Right renal pelvis (tissue), 4 donors: Measurements from ENCODE around the gene SEC61A2. TPM values are rescaled to one million over a fixed set of nuclear protein-coding genes. Genes with fewer than 3 reads are reported as not detected.
"Not testable (repeated sequence)": the region's sequence is repeated elsewhere in the genome, so short reads cannot be mapped to it uniquely, and the experiment has no call there.

Source experiments
- DNase-seq, 4 donors: peaks; one replicate each; pipeline ENCODE4 v3.0.0-alpha.2; 2013; ENCODE audit warnings: low read depth in 4 of 4, low spot score in 3 of 4, missing footprints in 1 of 4
- polyA plus RNA-seq, 4 donors: library from polyadenylated mRNA; unstranded; fragments of 120-200 nt; gene quantifications; one replicate each; pipeline ENCODE4 v1.2.1, GENCODE V29; 2013; ENCODE audit not compliant: insufficient read length in 4 of 4

SEC61A2 gene
- polyA plus RNA-seq, 4 donors: 11.0 to 17.2 (median 14.1) TPM

DNA sequence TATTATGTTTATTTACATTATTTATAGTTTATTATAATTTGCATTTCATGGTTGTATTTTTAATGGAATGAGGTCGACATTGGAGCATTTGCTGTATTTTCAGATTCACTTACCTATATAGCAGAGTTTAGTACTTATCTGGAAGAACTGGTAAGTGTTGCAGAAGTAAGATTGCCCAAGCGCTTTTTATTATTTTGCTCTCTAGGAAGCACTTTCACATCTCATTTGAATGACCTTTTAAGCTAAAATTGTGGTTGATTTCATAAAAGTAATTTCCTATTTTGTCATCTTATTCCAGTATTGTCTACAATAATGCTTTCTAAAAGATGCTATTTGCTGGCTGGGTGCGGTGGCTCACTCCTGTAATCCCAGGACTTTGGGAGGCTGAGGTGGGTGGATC lies 28.6 kb downstream of the SEC61A2 start:
- no peak for DNase-seq

DNA sequence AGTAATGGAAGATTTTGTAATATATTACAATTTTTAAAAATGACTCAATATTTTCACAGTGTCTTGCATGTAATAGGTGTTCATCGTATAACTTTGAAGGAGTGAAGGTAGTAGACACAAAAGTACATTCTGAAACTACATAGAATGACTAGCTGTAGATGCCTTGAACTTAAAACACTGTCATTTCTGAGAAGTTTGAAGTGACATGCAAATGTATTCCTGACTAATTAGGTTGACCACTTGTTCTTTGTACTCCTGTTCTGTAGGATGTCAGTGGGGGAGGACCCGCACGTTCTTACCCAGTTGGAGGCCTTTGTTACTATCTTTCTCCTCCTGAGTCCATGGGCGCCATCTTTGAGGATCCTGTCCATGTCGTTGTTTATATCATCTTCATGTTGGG lies 31.2 kb downstream of the SEC61A2 start:
- no peak for DNase-seq

DNA sequence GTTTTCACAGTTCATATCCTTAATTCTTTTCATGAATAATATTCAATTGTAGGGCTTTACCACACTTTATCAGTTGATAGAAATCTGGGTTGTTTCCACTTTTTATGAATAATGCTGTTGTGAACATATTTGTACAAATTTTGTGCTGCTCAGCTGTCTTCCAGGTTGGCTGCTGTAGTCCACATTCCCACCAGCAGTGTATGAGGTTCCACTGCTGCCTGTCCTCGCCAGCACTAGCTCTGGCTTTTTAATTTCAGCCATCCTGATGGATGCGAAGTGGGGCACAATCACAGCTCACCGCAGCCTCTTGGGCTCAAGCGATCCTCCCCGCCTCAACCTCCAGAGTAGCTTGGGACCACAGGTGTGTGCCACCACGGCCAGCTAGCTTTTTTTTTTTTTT lies 33.5 kb downstream of the SEC61A2 start:
- DNase-seq: no peak

DNA sequence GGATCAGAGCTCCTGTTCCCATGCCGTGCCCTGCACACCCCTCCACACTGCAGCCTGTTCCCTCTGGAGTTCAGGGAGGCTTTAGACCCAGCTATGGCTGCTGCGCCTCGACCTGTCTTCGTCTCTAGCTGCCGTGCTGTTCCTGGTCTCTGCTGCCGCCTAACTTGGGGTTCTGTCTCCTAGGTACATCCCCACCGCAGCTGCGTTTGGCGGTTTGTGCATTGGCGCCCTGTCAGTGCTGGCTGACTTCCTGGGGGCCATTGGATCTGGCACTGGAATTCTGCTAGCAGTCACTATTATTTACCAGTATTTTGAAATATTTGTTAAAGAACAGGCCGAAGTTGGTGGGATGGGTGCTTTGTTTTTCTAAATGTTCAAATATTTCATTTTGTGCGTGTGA lies 34.6 kb downstream of the SEC61A2 start:
- DNase-seq: no peak

DNA sequence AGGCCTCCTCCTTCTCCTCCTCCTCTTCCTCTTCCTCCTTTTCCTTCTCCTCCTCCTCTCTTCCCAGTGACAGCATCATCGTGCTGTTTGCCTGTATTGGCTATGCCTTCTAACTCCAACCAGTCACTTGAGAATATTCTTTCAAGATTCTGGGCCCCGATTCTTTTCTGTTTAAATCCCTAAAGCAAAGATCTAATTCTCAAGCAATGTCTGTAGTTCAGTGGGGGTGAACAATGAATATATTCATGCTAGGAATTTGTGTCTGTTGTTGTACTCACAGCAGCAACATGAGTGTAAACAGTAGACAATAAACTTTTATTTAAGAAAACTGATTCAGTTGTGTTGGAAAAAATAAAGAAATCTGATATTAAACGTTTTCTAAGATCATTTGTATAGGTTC lies 35.6 kb downstream of the SEC61A2 start:
- DNase-seq: no peak

DNA sequence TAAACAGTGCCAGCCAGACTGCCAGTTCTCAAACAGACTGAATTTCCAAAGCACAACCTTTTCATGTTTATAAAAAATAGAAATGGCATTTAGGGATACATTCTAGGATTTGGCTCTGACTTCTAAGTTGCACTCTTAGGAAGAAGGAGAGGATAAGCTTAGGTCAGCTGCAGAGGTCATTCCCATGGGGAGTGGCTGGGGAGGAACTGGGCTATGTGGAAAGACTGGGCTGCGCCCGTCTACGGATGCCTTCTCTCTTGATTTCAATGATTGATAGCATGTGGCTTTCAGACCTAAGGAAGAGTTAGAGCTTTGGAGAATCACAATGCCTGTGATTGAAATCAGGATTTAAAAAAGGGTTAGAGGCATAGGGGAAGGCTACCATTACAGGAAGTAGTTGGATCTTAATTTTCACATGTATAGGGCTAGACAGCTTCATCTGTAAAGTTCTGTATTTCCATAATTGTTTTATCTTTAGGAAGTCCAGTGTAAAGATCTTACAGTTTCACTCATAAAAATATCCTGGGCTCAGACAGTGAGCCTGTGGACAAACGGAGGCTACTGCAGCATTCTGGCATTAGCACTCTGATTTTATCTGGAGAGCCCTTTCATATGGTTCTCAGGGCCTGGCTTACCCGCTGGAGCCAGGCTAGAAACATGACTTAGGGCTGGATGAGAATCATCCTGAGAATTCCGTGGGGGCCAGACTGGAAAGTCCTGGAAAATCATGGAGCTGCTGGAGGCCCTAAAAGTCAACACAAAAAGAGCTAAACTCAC lies 36.7 kb downstream of the SEC61A2 start:
- DNase-seq: no peak

DNA sequence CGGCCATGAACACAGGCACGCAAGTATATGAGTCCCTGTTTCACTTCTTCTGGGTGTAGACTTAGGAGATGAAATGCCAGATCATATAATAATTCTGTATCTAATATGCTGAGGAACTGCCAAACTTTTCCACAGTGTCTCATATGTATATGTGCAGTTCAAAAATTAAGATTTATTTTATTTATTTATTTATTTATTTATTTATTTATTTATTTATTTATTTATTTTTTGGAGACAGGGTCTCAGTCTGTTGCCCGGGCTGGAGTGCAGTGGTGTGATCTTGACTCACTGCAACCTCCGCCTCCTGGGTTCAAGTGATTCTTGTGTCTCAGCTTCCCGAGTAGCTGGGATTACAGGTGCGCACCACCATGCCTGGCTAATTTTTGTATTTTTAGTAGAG lies 42.0 kb downstream of the SEC61A2 start:
- DNase-seq: not testable (repeated sequence)

DNA sequence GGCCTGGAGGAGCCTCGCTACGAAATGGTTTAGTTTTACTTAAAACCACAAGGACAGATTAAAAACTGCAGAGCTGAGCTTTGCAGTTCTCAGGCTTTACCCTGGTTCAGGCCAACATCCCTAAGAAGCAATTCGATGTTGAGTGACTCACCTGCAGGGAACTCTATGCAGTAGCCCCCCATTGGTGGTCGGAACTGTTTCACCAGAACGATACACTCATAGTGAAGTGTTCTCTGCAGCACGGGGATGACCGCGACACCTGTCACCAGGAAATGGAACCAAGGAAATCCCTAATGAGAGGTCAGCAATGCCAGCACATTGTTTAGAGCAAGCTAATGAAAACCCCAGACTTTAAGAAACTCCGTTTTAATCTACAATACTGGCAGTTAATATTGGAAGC lies 48.2 kb downstream of the SEC61A2 start:
- DNase-seq: no peak

DNA sequence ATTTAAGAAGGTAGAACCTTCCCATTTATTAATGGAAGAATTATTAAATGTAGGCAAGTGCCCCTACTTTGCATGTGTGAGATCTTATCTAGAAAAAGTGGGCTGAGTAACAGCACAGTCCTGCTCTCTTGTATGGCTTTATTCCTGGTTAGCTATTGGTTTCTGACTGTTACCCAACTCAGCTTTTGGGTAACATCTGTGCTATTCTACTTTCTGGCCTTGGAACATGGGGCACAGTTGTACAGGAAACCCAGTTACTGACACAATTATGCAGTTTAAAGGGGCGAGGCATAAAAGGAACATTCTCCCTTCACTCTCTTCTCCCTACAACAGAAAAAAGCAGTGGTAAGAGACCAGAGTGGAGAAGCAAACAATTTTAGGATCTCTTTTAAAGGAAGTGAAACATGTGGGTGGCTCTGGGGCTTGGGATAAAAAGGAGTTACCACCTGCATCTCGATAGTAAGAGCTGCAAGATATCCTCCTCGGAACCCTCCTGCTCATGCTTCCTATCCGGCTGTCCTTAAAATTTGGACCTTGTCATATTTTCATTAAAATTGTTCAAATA lies 50.2 kb downstream of the SEC61A2 start:
- no peak for DNase-seq

DNA sequence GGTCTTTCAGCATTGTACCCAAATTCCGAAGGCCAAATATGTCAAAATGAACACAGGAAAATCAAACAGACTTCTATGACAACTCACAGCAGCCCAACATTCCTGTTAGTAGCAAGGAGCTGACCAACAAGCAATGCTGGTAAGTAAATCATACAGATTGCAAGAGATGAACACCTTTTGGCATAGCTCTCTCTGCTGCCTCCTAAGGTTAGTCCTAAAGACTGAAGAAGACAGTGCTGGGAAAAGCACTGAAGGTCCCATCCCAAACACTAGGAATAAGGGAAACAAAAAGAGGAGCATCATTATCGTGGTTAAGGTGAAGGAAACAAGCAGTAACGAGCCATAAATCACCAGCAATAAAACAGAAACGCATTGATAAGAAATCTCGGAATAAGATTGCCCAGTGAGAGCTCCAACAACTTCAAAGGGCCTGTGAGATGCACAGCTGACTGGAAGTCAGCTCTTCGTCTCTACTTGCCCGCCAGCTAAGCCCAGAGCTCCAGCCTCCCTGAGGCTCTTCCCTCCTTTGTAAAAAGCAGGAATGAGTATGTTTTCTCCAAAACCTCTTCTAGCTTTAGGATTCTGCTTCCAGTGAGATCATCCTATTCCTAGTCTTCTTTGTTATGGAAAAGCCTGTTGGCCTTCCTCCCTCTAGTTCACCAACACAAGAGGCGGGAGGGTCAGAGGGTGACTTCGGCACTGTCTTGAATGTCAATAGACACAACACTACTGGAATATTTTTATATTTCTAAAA lies 50.9 kb downstream of the SEC61A2 start:
- no peak for DNase-seq

DNA sequence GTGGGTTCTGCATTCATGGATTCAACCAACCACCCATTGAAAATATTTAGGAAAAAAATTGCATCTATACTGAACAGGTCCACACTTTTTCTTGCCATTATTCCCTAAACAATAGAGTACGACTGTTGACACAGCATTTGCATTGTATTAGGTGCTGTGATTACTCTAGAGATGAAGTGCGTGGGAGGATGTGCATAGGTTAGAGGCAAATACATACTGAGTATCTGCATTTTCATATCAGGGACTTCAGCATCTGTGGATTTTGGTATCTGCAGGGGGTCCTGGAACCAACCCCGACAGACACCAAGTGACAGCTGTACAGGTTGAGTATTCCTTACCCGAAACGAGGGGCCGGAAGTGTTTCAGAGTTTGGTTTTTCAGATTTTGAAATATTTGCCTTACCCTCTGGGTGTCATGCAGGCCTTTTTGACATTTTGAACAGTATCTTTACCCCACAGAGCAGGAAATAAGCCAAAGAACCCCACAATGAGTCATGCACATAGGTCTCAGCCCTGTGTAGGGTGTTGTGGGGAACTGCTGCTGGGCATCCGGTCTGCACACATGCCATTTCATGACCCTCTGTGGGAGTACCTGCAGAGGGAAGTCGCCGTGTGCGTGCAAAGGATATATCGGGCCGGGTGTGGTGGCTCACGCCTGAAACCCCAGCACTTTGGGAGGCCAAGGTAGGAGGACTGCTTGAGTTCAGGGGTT lies 51.7 kb downstream of the SEC61A2 start:
- DNase-seq: no peak

DNA sequence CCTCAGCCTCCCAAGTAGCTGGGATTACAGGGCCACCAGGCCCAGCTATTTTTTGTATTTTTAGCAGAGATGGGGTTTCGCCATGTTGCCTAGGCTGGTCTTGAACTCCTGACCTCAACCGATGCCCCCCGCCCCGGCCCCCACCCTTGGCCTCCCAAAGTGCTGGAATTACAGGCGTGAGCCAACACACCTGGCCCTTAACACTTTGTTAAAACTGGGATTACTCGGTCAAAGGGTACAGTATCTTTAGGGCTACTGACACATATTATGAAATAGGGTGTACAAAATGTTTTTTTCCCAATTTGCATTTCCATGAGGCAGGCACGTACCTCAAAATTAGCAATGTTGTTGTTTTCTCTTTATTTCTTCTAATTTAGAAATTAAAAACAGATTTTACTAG lies 54.7 kb downstream of the SEC61A2 start:
- DNase-seq: no peak

DNA sequence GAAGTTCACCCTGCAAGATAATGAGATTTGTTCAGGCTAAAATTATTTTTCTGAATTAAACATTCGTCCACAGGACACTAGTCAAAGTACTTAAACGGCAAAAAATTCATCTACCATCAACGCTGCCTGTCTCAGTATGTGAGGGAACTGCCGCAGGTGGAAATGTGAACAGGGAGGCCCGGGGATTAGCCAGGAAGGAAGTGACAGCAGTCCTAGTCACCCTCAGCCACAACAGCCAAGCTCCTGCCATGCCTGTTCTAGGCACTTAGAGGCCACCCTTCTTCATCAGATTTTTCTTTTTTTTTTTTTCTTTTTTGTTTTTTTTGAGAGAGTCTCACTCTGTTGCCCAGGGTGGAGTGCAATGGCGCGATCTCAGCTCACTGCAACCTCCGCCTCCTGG lies 56.8 kb downstream of the SEC61A2 start:
- DNase-seq: no peak

DNA sequence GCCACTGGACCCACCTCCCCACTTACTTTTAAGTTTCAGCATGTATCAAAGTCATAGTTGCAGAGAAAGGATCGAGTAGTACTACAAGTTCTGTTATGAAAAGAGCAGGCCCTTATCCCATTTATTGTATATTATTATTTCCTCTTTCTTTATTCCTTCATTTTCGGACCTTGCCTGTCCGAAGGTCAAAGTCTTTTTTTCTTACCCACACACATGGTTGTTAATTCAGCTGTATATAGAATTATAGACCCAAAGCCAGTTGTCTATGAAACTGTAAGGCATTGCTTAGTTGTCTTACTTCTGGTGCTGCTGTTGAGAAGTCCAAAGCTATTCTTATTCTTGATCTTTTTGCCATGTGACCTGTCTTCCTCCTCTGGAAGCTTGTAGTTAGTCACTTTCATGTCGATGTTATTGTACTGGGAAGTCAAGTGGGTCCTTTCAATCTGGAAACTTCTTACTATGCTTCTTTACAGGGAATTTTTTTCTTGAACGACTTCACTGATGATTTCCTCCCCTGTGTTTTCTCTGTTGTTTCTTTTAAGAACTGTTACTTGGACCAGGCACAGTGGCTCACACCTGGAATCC lies 57.9 kb downstream of the SEC61A2 start:
- no peak for DNase-seq

DNA sequence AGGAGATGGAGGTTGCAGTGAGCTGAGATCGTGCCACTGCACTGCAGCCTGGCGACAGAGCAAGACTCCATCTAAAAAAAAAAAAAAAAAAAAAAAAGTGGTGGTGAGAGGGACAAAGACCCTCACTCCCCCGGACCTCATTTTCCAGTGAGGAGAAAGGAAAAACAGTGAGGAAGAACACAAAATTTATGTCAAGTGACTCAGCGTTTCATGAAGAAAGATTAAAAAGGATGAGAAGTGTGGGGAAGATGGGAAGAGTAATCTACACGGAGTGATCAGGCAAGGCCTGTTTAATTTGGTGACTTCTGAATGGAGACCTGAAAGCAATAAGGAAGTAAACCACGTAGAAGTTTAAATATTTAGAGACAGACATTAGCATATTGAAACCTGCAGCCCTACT lies 59.2 kb downstream of the SEC61A2 start:
- no peak for DNase-seq

DNA sequence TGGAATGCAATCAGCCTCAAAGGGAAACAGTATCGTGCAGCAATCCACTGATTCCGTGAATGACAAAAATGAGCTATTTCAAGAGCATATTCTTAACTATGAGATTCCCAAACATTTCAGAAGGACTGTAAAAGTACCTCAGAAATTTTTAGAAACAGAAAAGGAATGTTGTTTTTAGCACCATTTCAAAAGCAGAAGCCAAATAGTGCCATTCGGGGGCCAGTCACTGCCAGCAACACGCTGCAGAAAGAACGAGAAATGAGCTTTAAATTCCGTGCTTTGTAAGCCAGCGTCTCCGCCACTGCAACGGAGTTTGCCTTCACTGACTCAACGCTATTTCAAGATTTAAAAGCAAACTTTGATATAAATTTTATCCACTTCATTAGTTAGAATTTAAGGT lies 59.9 kb downstream of the SEC61A2 start:
- no peak for DNase-seq

DNA sequence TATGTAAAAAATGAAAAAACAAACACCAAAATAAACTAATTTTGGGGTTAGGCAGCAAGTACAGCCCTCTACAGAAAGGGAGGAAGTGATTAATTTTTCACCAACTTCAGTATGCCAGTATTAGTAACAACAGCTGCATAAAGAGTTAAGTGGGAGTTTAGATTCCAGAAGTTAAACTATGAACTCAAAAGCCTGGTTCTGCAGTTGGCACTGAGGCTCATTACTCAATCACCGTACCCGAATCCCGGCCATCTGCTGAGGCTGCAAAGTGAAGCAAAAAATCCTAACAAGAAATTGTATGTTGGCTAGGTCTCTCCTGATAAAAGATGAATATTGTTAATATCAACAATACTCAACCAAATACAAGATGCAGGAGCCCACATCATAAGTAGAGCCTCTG lies 62.2 kb downstream of the SEC61A2 start:
- no peak for DNase-seq

DNA sequence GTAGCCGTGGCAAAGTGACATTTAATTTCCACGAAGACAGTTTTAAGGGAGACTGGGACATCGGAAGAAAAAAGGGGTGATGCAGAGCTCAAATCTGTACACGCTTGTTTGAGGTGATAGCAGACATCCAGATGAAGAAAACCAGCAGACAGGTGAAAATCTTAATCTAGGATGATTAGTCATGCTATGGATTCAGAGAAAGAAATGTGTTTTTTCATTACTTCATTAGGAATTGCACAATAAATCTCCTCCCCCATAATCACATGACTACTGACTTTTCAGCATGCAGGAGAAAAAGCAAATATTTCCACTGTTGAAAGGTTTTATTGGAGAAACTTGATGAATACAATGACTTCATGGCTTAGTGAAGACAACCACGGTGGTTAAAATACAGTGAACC lies 63.7 kb downstream of the SEC61A2 start:
- no peak for DNase-seq

DNA sequence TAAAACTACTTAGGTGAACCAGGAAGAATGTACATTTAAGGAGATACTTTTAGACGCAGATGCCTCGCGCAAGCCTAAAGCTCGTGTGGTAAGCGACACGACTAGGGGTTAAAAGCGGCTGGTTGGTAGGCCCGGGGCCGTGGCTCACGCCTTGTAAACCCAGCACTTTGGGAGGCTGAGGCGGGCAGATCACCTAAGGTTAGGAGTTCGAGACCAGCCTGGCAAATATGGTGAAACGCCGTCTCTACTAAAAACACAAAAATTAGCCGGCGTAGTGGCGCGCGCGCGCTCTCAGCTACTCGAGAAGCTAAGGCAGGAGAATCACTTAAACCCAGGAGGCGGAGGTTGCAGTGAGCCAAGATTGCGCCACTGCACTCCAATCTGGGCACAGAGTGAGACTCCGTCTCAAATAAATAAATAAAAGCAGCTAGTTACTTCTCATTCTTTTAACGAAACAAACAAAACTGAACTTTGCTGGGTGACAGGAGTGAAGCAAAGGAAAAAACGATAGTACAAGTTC lies 65.3 kb downstream of the SEC61A2 start:
- no peak for DNase-seq

DNA sequence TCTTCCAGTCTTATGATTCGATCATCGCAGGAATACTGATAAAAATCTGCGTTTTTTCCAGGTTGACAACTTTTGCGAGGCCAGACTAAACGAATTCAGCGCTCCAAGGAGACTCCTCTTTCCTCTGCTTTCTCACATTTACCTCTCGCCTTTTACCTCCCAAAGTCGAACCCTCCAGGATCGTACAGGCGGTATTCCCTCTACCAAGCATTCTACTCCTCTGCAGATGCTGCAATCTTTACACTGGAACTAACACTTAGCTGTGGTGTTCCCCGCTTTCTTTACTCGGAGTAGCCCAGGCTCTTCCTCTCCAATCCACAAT lies 65.8 kb downstream of the SEC61A2 start:
- DNase-seq: no peak
